HG02885 (cell line): ENCODE data around the gene PARVB.

Experiments used
- ATAC-seq: cut with Tn5 transposase; IDR thresholded peaks from one replicate; pipeline ENCODE4 v1.9.1; 2021; ENCODE audit warnings: mild to moderate bottlenecking; ENCODE audit not compliant: unreplicated experiment, poor library complexity

PARVB gene

GRCh38 chr22:44205516-44206329 is 181.6 kb downstream of the PARVB start:
- no peak for ATAC-seq

GRCh38 chr22:44206330-44206645 is 182.2 kb downstream of the PARVB start:
- ATAC-seq, result no peak

GRCh38 chr22:44206696-44207095 is 182.6 kb downstream of the PARVB start:
- ATAC-seq, result no peak

GRCh38 chr22:44207173-44207980 is 183.3 kb downstream of the PARVB start:
- ATAC-seq, result no peak

- no peak for ATAC-seq
These were observed 183.8 kb downstream of the PARVB start for GRCh38 chr22:44207981-44208317.

- no peak for ATAC-seq
These were observed 185.2 kb downstream of the PARVB start for GRCh38 chr22:44209343-44209742.

- ATAC-seq, result no peak
These were observed 186.6 kb downstream of the PARVB start for GRCh38 chr22:44210722-44211121.

- ATAC-seq, result no peak
These were observed 187.3 kb downstream of the PARVB start for GRCh38 chr22:44211256-44211945.

- no peak for ATAC-seq
These were observed 188.1 kb downstream of the PARVB start for GRCh38 chr22:44211946-44212930.

- no peak for ATAC-seq
These were observed 188.8 kb downstream of the PARVB start for GRCh38 chr22:44212936-44213335.

- ATAC-seq, result no peak
These were observed 189.5 kb downstream of the PARVB start for GRCh38 chr22:44213489-44214043.

GRCh38 chr22:44214187-44214586 is 190.1 kb downstream of the PARVB start:
- ATAC-seq, result no peak

- ATAC-seq, result no peak
These were observed 190.7 kb downstream of the PARVB start for GRCh38 chr22:44214764-44215163.

- ATAC-seq, result no peak
These were observed 191.2 kb downstream of the PARVB start for GRCh38 chr22:44215287-44215686.

GRCh38 chr22:44217346-44217745 is 193.2 kb downstream of the PARVB start:
- ATAC-seq, result no peak

GRCh38 chr22:44218071-44218470 is 194.0 kb downstream of the PARVB start:
- no peak for ATAC-seq

GRCh38 chr22:44219101-44219870 is 195.2 kb downstream of the PARVB start:
- ATAC-seq, result no peak

- ATAC-seq, result no peak
These were observed 196.9 kb downstream of the PARVB start for GRCh38 chr22:44220727-44221680.
